Measurements from ENCODE around the gene SDK2. TPM values are rescaled to one million over a fixed set of nuclear protein-coding genes. Genes with fewer than 3 reads are reported as not detected.

The SDK2 gene
- polyA plus RNA-seq, 1 experiment: 0.04 TPM

DNA sequence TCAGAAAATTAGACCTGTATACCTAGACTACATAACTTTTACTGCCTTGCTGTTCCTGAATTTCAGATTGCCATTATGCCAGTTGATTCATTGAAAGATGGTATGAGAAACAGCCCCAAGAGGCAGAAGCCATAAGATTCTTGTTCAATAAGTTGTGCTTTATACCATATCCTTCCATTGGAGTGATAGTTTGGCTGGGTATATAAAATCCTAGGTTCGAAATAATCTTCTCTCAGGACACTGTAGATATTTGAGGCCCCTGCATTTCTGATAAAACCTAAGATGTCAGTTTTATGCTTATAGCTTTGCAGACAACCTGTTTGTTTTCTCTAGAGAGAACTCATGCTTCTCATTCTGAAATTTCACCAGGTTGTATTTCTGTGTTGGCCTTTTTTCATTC lies 9.6 kb upstream of the SDK2 start:
- Histone ChIP-seq H3K27me3 (ENCODE audit: control insufficient read depth, insufficient read depth, low read length) (no peaks in the 10 kb centered on the region), H3K36me3 (ENCODE audit: control insufficient read depth, insufficient read depth, low read length) (no peaks in the 10 kb centered on the region), H3K4me3 (ENCODE audit: low read depth, low read length) (no peak overlapping the region)
- ChIA-PET POLR2A (no interaction called here), CTCF (no interaction called here)
- no peak for DNase-seq (ENCODE audit: low read depth)
- TF ChIP-seq CTCF (IDR thresholded peaks at IDR 0.05; ENCODE audit: insufficient read depth, low read depth, low read length): no peak

DNA sequence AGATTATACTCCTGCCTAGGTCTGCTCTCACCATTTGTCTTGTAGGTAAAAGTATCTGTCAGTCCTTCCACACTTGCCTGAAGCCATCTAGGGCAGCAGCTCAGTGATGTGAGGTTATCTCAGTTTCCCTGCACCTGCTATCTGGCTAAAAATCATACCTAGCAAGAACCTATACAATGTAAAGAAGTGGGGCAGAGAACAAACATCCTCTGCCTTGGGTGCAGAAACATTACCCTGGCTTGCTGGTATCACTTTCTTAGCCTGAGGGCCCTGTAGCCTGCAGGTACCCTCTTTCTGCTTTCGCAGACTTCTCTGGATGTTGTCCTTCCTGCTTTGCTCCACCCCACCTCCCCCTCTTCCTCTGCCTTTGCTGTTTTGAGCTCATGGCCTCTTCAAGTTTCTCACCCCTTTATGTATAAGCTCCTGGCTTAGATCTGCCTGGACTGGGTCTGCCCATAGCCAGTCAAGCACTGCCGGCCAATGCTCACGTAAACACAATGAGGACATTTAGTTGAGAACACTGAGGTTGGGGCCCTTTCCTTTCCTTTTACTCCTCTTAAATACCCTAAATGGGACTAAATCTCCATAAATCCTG lies 8.7 kb upstream of the SDK2 start:
- no peak for DNase-seq (ENCODE audit: low read depth)
- TF ChIP-seq CTCF (IDR thresholded peaks at IDR 0.05; ENCODE audit: insufficient read depth, low read depth, low read length): no peak

DNA sequence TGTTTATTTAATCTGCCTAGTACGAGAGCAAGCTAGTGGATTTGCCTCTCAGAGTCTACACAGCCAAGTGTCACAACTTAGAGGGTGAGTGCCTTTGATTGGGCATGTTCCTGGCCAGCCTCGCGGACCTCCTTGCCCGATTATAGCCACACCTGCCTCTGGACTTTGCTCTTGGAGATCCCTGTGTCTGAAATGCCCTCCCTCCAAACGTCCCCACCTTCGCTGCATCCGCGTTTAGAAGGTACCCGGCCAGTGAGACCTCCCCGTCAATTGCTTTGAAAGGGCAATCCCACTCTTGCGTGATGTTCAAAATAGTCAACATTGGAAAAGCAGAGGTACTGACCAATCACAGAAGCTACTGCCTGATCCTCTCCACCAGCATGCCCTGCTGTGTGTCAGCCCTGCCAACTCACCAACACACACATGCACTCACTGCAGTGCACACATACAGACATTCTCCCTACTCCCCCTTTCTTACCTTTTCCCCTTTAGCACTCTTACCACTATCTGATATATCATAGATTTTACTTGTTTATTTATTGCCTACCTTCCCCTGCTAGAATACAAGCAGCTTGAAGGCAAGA lies 6.5 kb upstream of the SDK2 start:
- no peak for DNase-seq (ENCODE audit: low read depth)
- Histone ChIP-seq H3K27me3 (ENCODE audit: control insufficient read depth, insufficient read depth, low read length) (peaks cover 7% of the 10 kb centered on the region), H3K36me3 (ENCODE audit: control insufficient read depth, insufficient read depth, low read length) (no peaks in the 10 kb centered on the region), H3K4me3 (ENCODE audit: low read depth, low read length) (no peak overlapping the region)
- CTCF ChIA-PET: no interaction called here
- no peak for TF ChIP-seq CTCF (IDR thresholded peaks at IDR 0.05; ENCODE audit: insufficient read depth, low read depth, low read length)
- POLR2A ChIA-PET: no interaction called here

More for the DNA sequence above, 8.7 kb upstream of the SDK2 start:
- POLR2A ChIA-PET: no interaction called here
- no peaks in the 10 kb centered on the region for H3K36me3 ChIP-seq (ENCODE audit: control insufficient read depth, insufficient read depth, low read length)
- CTCF ChIA-PET: no interaction called here
- no peak overlapping the region for H3K4me3 ChIP-seq (ENCODE audit: low read depth, low read length)
- H3K27me3 ChIP-seq (ENCODE audit: control insufficient read depth, insufficient read depth, low read length): no peaks in the 10 kb centered on the region

DNA sequence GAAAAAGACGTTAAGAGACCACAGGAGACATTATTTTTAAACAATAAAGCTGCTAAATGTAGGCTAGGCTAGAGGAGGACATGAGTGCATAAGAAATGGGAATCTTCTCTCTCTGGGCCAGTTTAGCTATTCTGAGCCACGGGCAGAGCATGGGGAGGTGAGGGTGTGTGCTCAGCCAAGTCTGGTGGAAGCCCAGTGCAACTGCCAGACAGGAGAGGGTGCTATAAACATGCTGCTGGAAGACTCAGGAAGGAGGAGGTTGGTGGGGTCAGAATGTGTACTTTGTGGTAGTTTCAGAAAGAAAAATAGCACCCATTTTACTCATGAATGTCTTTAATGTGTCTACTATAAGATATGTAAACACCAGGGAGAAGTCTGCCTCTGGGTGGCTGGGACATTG lies 5.9 kb upstream of the SDK2 start:
- H3K36me3 ChIP-seq (ENCODE audit: control insufficient read depth, insufficient read depth, low read length): no peaks in the 10 kb centered on the region
- ChIA-PET CTCF (interaction anchor here (1.2 kb wide), 1 partner anchor 8 kb away, joined by 3 read pairs; no protein-coding TSS in a partner anchor), POLR2A (no interaction called here)
- peaks cover 11% of the 10 kb centered on the region for H3K27me3 ChIP-seq (ENCODE audit: control insufficient read depth, insufficient read depth, low read length)
- H3K4me3 ChIP-seq (ENCODE audit: low read depth, low read length): no peak overlapping the region
- DNase-seq (ENCODE audit: low read depth): no peak
- 0 out of 2 replicates have a peak, but pooled peaks have one; percentile 3 for TF ChIP-seq CTCF (IDR thresholded peaks at IDR 0.05; ENCODE audit: insufficient read depth, low read depth, low read length)

GRCh38 chr17:73648974-73649373 lies 4.7 kb upstream of the SDK2 start:
- DNase-seq (ENCODE audit: low read depth): no peak
- H3K4me3 ChIP-seq (ENCODE audit: low read depth, low read length): no peak overlapping the region
- no peak for TF ChIP-seq CTCF (IDR thresholded peaks at IDR 0.05; ENCODE audit: insufficient read depth, low read depth, low read length)
- ChIA-PET POLR2A (no interaction called here), CTCF (interaction anchor here (1.2 kb wide), 1 partner anchor 9 kb away, joined by 3 read pairs; no protein-coding TSS in a partner anchor)
- no peaks in the 10 kb centered on the region for H3K36me3 ChIP-seq (ENCODE audit: control insufficient read depth, insufficient read depth, low read length)
- peaks cover 11% of the 10 kb centered on the region for H3K27me3 ChIP-seq (ENCODE audit: control insufficient read depth, insufficient read depth, low read length)
